ENCODE results near the gene WDR18. TPM values are rescaled to one million over a fixed set of nuclear protein-coding genes. Genes with fewer than 3 reads are reported as not detected.

Gene WDR18
- total and polyA plus RNA-seq, 2 donors (not counting 1 experiment from before 2014, with no cell fraction given): 10.0 to 42.3 TPM

DNA sequence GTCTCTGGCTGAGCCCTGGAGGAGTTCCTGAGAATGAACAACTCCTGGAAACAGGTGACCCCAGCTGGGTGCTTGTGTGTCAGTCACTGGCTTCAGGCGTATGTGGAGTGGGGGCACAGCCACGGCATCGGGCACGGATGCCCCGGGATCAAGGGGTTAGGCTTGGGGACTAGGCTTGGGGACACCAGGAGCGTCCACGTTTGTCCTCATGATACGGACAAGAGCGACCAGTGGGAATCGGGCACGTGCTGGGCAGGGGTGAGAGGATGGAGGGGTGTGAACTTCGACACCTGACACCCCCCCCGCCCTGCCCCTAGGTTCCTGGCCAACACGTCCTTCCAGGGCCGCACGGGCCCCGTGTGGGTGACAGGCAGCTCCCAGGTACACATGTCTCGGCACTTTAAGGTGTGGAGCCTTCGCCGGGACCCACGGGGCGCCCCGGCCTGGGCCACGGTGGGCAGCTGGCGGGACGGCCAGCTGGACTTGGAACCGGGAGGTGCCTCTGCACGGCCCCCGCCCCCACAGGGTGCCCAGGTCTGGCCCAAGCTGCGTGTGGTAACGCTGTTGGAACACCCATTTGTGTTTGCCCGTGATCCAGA is 20.2 kb downstream of the WDR18 start:
- H4K20me1 ChIP-seq (ENCODE audit: control insufficient read depth, extremely low read depth, insufficient read depth, low read length): no peaks in the 10 kb centered on the region
- no peak for TF ChIP-seq EZH2 (IDR thresholded peaks at IDR 0.05; ENCODE audit: low read length, missing control alignments)
- TF ChIP-seq, protein P1, sequence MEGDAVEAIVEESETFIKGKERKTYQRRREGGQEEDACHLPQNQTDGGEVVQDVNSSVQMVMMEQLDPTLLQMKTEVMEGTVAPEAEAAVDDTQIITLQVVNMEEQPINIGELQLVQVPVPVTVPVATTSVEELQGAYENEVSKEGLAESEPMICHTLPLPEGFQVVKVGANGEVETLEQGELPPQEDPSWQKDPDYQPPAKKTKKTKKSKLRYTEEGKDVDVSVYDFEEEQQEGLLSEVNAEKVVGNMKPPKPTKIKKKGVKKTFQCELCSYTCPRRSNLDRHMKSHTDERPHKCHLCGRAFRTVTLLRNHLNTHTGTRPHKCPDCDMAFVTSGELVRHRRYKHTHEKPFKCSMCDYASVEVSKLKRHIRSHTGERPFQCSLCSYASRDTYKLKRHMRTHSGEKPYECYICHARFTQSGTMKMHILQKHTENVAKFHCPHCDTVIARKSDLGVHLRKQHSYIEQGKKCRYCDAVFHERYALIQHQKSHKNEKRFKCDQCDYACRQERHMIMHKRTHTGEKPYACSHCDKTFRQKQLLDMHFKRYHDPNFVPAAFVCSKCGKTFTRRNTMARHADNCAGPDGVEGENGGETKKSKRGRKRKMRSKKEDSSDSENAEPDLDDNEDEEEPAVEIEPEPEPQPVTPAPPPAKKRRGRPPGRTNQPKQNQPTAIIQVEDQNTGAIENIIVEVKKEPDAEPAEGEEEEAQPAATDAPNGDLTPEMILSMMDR (conservative IDR thresholded peaks at IDR 0.05 in 1 of 2, IDR thresholded peaks at IDR 0.05 in 1 of 2; ENCODE audit: low read depth in 1 of 2, low read length in 2 of 2): no peak
- no peak overlapping the region for H3K9ac ChIP-seq (ENCODE audit: insufficient read depth, low read length)
- H2AFZ ChIP-seq (ENCODE audit: low read length): no peak overlapping the region
- H3K4me2 ChIP-seq (ENCODE audit: extremely low read depth, insufficient read depth, low read length): no peak overlapping the region
- H3K9me3 ChIP-seq (ENCODE audit: control insufficient read depth, insufficient read depth, low read depth, low read length): no peaks in the 10 kb centered on the region
- peaks cover 1% of the 10 kb centered on the region for H3K36me3 ChIP-seq (ENCODE audit: control insufficient read depth, insufficient read depth, low read length)
- peaks cover 9% of the 10 kb centered on the region for H3K27me3 ChIP-seq (ENCODE audit: control insufficient read depth, insufficient read depth, low read length)
- H3K4me3 ChIP-seq (replicated peaks in 1 of 4; ENCODE audit: control extremely low read depth in 1 of 4, insufficient read depth in 1 of 4, low read depth in 3 of 4, low read length in 4 of 4): no peak overlapping the region
- peaks cover 8% of the 10 kb centered on the region for H3K4me1 ChIP-seq (ENCODE audit: control insufficient read depth, extremely low read depth, insufficient read depth, low read length)
- H3K79me2 ChIP-seq (ENCODE audit: control insufficient read depth, insufficient read depth, low read length): no peaks in the 10 kb centered on the region
- no peak overlapping the region for H3K27ac ChIP-seq (ENCODE audit: insufficient read depth, low read length)
- no peak for DNase-seq (ENCODE audit: low read depth in 2 of 2)

- no peak overlapping the region for H3K4me2 ChIP-seq (ENCODE audit: extremely low read depth, insufficient read depth, low read length)
- no peak for DNase-seq (ENCODE audit: low read depth in 2 of 2)
- H2AFZ ChIP-seq (ENCODE audit: low read length): no peak overlapping the region
- peaks cover 13% of the 10 kb centered on the region for H3K4me1 ChIP-seq (ENCODE audit: control insufficient read depth, extremely low read depth, insufficient read depth, low read length)
- no peak overlapping the region for H3K4me3 ChIP-seq (replicated peaks in 1 of 4; ENCODE audit: control extremely low read depth in 1 of 4, insufficient read depth in 1 of 4, low read depth in 3 of 4, low read length in 4 of 4)
- no peak for TF ChIP-seq EZH2 (IDR thresholded peaks at IDR 0.05; ENCODE audit: low read length, missing control alignments)
- TF ChIP-seq, protein P1 (conservative IDR thresholded peaks at IDR 0.05 in 1 of 2, IDR thresholded peaks at IDR 0.05 in 1 of 2; ENCODE audit: low read depth in 1 of 2, low read length in 2 of 2): no peak
- H3K27ac ChIP-seq (ENCODE audit: insufficient read depth, low read length): no peak overlapping the region
- no peaks in the 10 kb centered on the region for H3K9me3 ChIP-seq (ENCODE audit: control insufficient read depth, insufficient read depth, low read depth, low read length)
- peaks cover 6% of the 10 kb centered on the region for H3K27me3 ChIP-seq (ENCODE audit: control insufficient read depth, insufficient read depth, low read length)
- no peaks in the 10 kb centered on the region for H3K79me2 ChIP-seq (ENCODE audit: control insufficient read depth, insufficient read depth, low read length)
- H3K36me3 ChIP-seq (ENCODE audit: control insufficient read depth, insufficient read depth, low read length): peaks cover 1% of the 10 kb centered on the region
- no peaks in the 10 kb centered on the region for H4K20me1 ChIP-seq (ENCODE audit: control insufficient read depth, extremely low read depth, insufficient read depth, low read length)
- no peak overlapping the region for H3K9ac ChIP-seq (ENCODE audit: insufficient read depth, low read length)
Measured at GRCh38 chr19:1004803-1005664, 20.9 kb downstream of the WDR18 start.

- Histone ChIP-seq H3K27me3 (ENCODE audit: control insufficient read depth, insufficient read depth, low read length) (peaks cover 3% of the 10 kb centered on the region), H4K20me1 (ENCODE audit: control insufficient read depth, extremely low read depth, insufficient read depth, low read length) (no peaks in the 10 kb centered on the region), H3K36me3 (ENCODE audit: control insufficient read depth, insufficient read depth, low read length) (peaks cover 5% of the 10 kb centered on the region), H3K4me3 (replicated peaks in 1 of 4; ENCODE audit: control extremely low read depth in 1 of 4, insufficient read depth in 1 of 4, low read depth in 3 of 4, low read length in 4 of 4) (no peak overlapping the region), H2AFZ (ENCODE audit: low read length) (no peak overlapping the region), H3K9ac (ENCODE audit: insufficient read depth, low read length) (no peak overlapping the region), H3K79me2 (ENCODE audit: control insufficient read depth, insufficient read depth, low read length) (no peaks in the 10 kb centered on the region), H3K9me3 (ENCODE audit: control insufficient read depth, insufficient read depth, low read depth, low read length) (no peaks in the 10 kb centered on the region), H3K4me1 (ENCODE audit: control insufficient read depth, extremely low read depth, insufficient read depth, low read length) (peaks cover 16% of the 10 kb centered on the region), H3K27ac (ENCODE audit: insufficient read depth, low read length) (no peak overlapping the region), H3K4me2 (ENCODE audit: extremely low read depth, insufficient read depth, low read length) (no peak overlapping the region)
- DNase-seq (ENCODE audit: low read depth in 2 of 2): no peak
- TF ChIP-seq EZH2 (IDR thresholded peaks at IDR 0.05; ENCODE audit: low read length, missing control alignments): no peak
- TF ChIP-seq, protein P1 (conservative IDR thresholded peaks at IDR 0.05 in 1 of 2, IDR thresholded peaks at IDR 0.05 in 1 of 2; ENCODE audit: low read depth in 1 of 2, low read length in 2 of 2): no peak
Measured at GRCh38 chr19:1006711-1007398, 22.7 kb downstream of the WDR18 start.

All from fibroblast of lung (primary cell).